GM18870 (cell line): ENCODE results near the gene SLC45A3.
"Not testable (repeated sequence)": the region's sequence is repeated elsewhere in the genome, so short reads cannot be mapped to it uniquely, and the experiment has no call there.

Experiments used
- ATAC-seq: cut with Tn5 transposase; IDR thresholded peaks from one replicate; pipeline ENCODE4 v1.9.1; 2021; ENCODE audit warnings: moderate library complexity; ENCODE audit not compliant: unreplicated experiment

Gene SLC45A3

DNA sequence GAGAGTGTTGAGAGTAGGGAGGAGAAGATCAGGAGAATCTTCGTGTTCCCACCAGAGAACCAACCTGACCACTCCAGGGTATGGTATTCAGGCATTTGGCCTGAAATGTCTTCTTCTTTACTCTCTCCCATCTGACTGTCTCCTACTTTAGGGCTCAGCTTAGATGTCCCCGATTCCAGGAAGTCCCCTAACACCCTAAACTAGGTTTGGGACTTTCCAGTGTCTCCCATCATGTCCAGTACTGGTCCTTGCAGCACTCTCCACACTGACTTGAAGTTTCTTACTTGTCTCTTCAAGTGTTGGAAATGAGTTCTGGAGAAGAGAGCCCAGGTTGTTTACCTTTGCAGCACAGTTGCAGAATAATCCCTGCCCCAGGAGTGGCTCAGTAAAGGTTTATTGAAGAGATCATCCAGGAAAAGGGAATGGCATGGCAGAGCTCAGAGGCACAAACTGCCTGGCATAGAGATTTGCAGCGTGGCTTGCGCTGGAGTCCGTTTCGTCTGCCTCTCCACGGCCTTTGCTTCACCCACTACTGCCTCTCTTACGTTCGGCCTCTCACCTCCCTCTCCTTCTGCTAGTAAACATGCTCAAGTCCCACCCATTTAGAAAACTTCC is 42.3 kb downstream of the SLC45A3 start:
- ATAC-seq, result no peak

DNA sequence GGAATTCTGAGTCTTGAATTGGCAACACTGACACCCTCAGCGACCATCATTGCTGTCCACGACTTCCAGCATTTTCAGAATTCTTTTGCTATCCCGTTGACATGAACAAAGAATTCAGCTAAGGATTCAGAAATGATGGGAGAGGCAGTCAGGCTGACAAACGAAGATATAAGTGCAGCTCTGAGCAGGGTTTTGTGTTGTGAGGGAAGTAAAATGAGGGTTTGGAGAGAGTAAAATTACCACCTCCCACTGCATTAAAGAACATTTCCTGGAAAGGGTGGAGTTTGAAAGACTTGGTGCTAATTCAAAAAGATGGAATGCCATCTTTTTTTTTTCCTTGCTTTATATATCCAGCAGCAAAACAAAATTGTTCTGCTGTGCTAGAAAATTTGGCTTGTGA is 43.6 kb downstream of the SLC45A3 start:
- ATAC-seq, result no peak

DNA sequence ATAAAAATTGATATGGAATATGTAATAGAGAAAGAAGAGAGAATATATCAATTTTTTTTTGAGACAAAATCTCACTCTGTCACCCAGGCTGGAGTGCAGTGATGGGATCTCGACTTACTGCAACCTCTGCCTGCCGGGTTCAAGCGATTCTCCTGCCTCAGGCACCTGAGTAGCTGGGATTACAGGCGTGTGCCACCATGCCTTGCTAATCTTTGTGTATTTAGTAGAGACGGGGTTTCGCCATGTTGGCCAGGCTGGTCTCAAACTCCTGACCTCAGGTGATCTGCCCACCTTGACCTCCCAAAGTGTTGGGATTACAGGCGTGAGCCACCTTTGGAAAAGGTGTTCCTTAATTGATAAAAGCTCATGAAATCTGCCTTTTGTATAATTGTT is 44.2 kb downstream of the SLC45A3 start:
- not testable (repeated sequence) for ATAC-seq

DNA sequence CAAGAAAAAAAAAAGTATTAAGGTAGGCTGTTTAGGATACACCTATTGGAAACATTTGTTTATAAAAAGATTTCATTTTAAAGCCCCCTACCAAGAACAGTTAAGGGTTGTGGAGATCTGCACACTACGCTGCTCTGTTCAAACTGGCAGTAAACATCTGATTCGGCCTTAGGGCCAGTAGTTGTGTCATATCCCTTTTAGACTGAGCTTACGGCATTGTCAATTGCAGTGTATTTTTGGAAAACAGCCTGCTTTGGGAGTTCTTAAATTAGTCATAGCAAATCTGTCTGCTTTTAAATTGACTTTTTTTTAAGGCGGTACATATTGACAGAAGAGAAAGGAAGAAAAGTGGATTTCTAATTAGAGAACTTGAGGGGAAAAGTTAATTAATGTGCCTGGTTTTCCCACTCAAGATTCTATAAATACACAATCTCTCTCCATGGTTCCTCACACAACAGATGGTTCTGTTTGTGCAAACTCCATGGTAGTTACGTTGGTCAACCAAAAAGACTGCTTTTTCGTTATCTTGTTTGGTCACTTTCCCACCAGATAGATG is 46.8 kb downstream of the SLC45A3 start:
- ATAC-seq, result no peak

DNA sequence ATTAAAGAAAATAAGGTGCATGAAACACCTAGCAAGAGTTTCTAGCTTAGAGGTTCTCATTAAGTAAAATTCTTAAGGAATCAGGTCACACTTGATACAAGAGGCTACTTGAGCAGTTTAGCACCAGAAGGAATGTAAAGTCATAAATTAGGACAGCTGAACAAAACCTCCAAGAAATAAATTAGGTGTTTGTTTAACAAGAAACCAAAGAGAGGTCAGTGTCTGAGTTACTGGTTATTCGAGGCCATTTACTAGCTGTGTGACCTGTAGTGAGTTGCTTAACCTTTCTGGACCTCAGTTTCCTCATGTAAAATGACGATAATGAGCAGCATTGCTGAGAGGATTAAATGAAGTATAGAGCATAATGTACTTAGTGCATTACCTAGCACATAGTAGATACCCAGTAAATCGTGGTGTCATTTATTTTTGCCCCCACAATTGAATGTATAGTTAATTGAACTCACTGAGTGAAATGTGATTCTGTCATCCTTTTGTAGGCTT is 47.6 kb downstream of the SLC45A3 start:
- no peak for ATAC-seq

DNA sequence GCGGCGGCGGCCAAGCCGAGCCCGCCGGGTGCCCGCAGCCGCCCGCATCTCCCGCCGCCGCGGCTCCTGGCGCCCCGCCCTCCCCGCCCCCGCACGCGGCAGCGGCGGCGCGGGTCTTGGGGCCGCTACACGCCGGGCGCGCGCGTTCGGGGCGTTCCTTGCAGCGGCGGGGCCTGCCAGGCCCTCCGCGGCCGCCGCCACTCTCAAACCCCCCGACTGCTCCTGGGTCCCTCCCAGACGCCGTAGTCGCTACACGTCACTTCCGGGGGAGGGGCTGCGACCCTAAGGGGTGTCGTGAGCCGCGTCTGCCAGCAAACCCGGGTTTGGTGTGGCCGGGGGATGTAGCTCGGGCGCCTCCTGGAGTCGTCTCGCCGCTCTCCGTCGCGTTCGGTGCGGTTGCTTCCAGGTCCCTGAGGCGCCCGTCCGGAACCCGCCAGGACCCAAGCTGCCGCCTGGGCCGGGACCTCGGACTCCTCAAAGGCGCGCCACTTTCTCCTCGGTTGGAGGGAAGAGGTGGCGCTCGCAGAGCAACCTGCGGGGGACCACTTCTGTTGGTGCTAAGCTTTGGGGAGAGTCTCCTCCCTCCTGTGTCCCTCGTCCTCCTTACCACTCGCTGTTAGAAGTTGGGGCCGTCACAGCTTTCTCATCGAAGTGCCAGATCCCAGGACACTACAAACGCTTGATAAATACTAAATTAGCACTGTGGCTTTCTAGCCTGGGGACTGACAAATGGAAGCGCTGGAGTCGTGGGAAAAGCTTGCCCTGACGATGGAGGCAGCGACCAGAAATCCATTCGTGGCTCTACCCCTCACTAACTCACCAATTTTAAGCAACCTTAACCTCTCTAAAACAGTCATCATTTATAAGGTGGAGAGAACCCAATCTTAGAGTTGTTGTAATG is 48.3 kb downstream of the SLC45A3 start, which contains the start of gene ELK4:
Gene ELK4, minus strand, starts transcription at position 244 of the 901 bp plus-strand sequence. CDS start 8,129 bp downstream, outside the sequence.
- peak; percentile 57 for ATAC-seq

DNA sequence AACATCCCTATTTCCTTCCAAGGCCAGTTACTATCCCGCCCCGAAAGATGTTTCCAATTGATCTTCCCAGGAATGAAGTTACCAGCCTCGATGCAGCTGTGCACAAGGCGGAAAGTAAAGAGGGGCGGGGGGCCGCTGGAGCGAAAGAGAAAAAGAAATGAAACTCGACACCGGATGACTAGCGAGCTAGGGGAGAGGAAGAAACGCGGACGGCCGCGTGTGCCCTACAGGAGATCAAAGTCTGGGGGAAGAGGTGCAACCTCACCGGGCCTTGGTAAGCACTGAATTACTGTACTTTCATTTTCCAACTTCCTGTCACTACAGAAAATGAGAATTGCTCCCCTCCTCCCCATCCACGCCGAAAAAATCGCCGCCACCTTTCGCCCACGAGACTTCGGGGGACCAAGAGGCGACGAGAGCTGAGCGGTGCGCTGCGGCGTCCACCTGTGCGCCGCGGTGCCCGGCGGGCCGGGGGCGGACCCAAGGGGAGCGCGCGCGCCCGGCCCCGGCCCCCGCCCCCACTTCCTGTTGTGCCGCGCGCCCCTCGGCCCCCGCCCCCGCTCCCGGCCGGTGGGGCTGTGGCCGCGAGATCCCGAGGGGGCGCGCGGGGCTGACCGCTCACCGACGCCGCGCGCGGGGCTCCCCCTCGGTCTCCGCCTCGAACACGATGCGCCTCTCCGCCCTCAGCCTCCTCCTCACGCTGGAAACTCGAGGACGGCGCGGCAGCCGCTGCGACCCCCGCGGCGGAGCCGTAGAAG is 49.1 kb downstream of the SLC45A3 start:
- peak; percentile 58 for ATAC-seq

DNA sequence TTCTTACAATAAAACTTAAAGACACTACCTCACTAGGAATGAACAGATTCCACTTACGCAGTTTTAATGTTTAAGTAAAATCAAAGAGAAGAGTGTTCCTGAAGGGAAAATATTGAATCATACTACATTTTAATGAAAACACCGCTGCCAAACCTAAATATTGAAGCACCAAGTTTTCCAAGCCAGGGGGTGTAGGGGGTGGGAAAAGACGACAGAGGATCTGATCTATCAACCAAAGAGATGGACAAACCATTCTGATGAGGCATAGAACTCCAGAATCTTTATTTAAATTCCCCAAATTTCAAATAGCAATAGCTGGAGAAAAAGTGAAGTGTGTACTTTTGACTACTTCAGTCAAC is 49.7 kb downstream of the SLC45A3 start:
- ATAC-seq, result no peak

DNA sequence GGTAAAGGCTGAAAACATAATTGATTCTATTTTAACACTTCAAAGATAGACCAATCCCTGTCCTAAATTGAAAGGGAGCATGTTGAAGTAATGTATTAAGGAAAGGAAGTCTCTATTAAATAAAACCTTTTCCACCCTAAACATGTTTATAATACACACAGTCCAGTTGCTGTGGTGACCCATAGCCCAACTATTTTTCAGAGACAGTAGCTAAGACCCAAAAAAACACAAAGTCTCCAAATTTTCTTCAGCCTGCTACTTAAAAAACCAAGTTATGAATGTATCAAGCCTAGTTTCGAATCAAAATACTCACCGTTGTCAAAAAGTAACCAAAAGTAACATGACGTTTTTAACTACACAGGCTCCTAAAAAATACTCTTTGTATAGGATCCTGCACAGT is 50.1 kb downstream of the SLC45A3 start:
- ATAC-seq, result no peak

DNA sequence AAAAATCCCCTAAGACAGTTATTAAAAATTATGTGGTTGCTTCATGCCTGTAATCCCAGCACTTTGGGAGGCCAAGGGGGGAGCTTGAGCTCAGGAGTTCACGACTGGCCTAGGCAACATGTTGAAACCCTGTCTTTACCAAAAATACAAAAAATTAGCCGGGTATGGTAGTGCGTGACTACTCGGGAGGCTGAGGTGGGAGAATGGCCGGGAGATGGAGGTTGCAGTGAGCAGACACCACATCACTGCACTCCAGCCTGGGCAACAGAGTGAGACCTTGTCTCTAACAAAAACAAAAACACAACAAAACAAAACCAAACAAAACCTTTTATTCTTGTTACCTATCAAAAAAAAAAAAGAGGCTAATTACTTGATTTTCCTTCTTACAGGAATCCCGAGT is 50.6 kb downstream of the SLC45A3 start:
- no peak for ATAC-seq

DNA sequence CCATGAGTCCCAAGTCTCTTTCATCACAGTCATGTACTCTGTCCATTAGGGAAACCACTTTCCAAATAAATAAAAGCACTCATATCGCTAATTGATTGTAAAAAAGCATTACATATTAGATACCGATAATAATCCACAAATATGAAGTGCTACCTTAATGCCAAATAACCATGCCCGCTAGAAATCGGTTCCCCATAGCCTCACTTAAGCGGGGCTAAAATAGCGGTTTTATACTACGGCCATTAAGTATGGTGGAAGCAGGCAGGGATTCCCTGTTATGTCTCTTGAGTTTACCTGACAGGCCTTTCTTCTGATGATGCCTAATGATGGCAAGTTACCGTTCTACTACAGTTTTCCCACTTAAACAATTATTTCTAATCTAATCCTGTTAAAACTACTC is 52.4 kb downstream of the SLC45A3 start:
- no peak for ATAC-seq

DNA sequence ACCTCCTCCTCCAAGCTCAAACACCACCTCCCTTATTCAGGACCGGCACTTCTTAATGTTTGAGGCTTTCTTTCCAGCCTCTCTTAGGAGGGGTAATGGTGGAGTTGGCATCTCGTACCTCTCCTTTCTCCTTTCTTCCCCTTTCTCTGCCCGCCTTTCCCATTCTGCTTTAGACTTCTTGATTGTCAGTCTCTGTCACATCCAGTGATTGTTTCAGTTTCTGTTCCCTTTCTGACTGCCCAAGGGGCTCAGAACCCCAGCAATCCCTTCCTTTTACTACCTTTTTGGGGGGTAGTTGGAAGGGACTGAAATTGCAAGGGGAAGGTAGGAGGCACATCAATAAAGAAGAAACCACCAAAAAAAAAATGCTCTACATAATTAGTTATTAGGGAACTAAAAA is 54.1 kb downstream of the SLC45A3 start:
- no peak for ATAC-seq

DNA sequence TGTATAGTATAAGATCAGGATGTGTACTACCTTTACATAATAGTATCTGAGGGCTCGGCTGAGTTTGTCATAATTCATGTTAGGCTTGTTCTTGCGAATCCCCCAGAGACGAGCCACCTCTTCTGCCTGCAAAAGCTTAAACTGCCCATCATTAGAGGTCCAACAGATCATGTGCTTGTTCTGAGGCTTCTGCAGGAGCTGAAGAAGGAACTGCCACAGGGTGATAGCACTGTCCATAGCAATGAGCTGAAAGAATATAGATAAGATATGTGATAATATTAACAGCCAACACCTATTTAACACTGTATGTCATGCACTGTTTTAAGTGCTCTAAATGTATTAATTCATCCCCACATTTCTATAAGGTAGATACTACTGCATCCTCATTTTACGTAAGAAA is 56.7 kb downstream of the SLC45A3 start:
- no peak for ATAC-seq

DNA sequence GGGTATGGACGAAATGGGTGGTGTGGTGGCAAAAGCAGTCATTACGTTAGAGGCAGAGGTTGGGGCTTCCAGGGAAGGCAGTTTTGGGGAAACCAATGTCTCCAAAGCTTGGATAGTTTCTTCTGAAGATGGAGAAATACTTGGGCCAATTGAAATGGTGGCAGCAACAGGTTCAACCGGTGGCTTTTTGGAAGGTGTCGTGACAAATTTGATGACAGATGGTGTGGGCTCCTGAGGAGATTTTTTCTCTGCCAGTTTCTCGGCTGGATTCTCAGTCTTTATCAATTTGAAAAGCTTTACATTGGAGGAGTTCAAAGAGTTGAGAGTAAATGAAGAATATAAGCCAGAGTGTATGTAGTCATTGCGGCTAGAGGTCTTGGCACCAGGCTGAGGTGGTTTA is 60.0 kb downstream of the SLC45A3 start:
- no peak for ATAC-seq

DNA sequence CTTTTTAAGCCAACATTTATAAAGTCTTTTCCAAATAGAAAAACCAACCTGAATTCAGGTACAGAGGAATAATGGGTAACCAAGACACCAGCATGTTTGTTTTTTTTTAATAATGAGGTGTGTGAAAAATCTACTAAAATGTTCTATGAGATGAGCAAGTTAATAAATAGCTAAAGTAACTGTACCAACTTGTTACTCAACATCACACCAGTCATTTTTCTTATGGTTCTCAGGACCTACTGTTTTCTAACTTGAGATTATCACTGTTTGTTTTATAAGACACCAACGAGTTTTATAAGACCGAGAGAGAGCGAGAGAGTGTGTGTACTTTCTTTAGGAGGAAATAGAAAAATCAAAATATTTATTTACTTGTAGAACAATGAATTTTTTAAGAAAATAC is 60.9 kb downstream of the SLC45A3 start:
- no peak for ATAC-seq

DNA sequence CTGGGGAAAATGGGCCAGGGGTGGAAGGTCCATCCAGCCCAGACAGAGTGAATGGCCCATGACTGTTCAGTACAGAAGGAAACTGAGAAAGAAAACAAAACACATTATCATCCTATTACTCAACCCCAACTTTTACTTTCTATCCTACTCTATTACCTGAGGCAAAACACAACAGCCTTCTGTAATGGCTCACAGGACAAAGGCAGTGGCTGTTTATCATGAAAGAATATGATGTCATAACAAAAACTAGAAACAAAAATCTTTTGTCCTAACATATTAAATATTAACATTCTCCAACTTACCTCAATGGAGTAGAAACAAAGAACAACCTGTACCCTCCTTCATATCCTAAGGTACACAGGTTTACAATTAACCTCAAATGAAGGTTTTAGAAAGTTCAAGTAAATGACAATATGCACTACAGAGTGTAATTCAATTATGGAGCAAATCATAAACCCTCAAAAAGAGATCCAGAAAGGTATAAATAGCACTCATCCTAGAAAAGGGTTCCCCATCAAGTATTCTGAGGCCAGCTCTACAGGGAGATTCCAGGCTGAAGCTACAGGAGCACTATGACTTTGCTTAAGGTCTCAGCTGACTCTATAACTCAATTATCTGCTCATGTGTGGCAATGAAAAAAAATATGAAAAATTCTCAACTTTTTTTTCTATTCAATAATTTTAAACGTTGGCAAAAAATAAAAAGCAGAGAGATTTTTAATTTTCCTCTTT is 63.6 kb downstream of the SLC45A3 start:
- peak; percentile 69 for ATAC-seq

DNA sequence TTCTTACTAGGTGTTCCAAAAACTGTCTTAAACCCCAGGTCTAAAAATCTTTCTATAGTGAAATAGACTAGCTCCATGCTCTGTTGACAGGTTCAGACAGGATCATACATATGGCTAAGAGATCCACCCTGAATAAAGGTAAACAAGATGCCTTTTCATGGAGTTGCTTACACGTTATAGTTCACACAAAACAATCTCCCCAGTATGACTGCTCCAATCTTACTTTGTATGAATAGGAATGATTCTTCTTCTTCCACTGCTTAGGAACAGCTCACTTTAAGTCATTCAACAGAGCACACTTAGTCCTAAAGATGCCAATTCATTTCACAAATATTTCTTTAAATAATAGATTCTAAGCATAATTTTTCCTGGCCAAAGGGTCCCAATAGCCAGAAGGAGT is 64.5 kb downstream of the SLC45A3 start:
- ATAC-seq, result no peak

DNA sequence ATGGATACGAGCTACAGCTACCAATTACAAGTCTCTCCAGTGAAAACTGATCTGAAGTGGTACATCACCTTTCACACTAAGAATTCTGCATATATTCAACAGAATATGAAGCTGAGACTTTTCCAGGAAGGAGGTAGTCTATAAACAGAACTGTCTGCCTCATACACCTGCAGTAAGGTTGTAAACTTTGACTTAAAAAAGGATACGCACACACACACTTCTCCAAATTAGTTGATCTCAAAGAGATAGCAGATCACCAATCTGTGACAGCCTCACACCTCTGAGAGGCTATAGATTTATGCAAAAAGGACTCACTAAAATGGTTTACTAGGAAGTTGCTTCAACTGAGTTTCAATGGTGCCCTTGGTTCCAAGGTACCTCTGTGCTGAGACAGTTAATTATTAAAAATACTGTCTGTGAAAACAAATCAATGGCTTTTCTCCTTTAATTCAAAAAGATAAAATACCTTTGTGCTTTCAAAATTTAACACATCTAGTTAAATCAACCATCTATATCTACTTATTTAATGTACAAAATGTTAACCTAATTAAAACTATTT is 66.4 kb downstream of the SLC45A3 start:
- ATAC-seq, result no peak

DNA sequence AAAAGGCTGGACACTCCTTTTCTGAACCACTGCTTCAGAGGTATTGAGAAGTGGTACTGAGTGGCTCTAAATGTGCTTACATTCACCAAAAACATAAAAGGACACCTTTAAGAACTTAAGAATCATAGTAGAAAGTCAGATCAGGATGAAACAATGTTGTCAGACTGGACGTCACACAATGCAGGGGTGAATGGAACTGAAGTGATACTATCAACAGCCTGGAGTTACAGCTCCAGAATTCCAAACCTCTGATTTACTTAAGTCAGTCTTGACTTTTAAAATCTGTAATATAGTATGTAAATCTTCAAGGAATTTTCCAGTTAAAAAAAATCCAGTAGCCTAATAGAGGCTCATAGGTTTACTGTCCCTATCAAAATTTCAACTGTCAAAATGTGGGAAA is 67.8 kb downstream of the SLC45A3 start:
- no peak for ATAC-seq

DNA sequence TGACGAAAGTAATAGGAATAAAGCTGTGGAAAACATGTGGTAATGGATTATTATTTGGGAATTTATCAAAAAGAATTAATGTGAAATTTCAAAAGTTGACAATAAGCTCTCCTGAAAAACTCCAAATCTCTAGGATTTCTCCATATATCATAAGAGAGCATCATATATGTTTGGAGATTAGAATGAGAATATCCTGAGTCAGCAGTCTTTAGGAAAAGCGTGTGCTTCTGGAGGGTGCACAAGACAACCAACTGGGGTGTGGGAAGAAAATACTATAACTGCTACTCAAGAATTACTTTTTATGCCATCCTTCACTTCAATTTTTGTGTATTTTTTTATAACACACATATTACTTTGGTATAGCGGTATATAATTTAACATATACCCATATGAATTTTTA is 68.2 kb downstream of the SLC45A3 start:
- no peak for ATAC-seq
